NCI-H146 treated with DMSO at 0.1 percent for 48 hours (cell line): ENCODE measurements around the gene NEUROG1.

ENCODE experiments used
- DNase-seq: peaks from one replicate; lab custom pipeline; 2025; ENCODE audit not compliant: unreplicated experiment; lab: John Stamatoyannopoulos, UW

The NEUROG1 gene

GRCh38 chr5:135535820-135536801 is at the start of gene NEUROG1:
NEUROG1 (minus strand) TSS chr5:135535964; CDS start chr5:135535690, 274 bp downstream.
- DNase-seq: no peak

GRCh38 chr5:135584918-135585317 is 49.2 kb upstream of the NEUROG1 start:
- no peak for DNase-seq

GRCh38 chr5:135584276-135584675 is 48.5 kb upstream of the NEUROG1 start:
- no peak for DNase-seq

- no peak for DNase-seq
These were observed 46.5 kb upstream of the NEUROG1 start for GRCh38 chr5:135582099-135582781.

GRCh38 chr5:135578685-135579341 is 43.0 kb upstream of the NEUROG1 start, which contains the start of gene CXCL14:
CXCL14 (minus strand) TSS chr5:135578991; CDS start chr5:135578778, 213 bp downstream.
- DNase-seq: peak; percentile 19

GRCh38 chr5:135578305-135578684 is 42.5 kb upstream of the NEUROG1 start:
- DNase-seq: no peak

GRCh38 chr5:135577421-135577820 is 41.7 kb upstream of the NEUROG1 start:
- no peak for DNase-seq

- DNase-seq: no peak
These were observed 40.4 kb upstream of the NEUROG1 start for GRCh38 chr5:135576075-135576599.

- DNase-seq: no peak
These were observed 38.7 kb upstream of the NEUROG1 start for GRCh38 chr5:135574493-135574892.

- DNase-seq: no peak
These were observed 36.1 kb upstream of the NEUROG1 start for GRCh38 chr5:135571902-135572301.

GRCh38 chr5:135571066-135571609 is 35.4 kb upstream of the NEUROG1 start:
- no peak for DNase-seq

- DNase-seq: no peak
These were observed 34.6 kb upstream of the NEUROG1 start for GRCh38 chr5:135570453-135570764.

- DNase-seq: peak; percentile 59
These were observed 34.1 kb upstream of the NEUROG1 start for GRCh38 chr5:135569755-135570452.

GRCh38 chr5:135568923-135569360 is 33.2 kb upstream of the NEUROG1 start:
- no peak for DNase-seq

GRCh38 chr5:135568246-135568645 is 32.5 kb upstream of the NEUROG1 start:
- no peak for DNase-seq

GRCh38 chr5:135567661-135568060 is 31.9 kb upstream of the NEUROG1 start:
- no peak for DNase-seq

- no peak for DNase-seq
These were observed 30.9 kb upstream of the NEUROG1 start for GRCh38 chr5:135566422-135567400.

- no peak for DNase-seq
These were observed 30.1 kb upstream of the NEUROG1 start for GRCh38 chr5:135565725-135566421.

GRCh38 chr5:135565266-135565665 is 29.5 kb upstream of the NEUROG1 start:
- DNase-seq: no peak
